ENCODE data around the gene TRPC1.

GRCh38 chr3:142850395-142851023 lies 126.7 kb downstream of the TRPC1 start:
- TF ChIP-seq ZNF391 (tag by site-specific recombination; IDR thresholded peaks at IDR 0.05; ENCODE audit: borderline replicate concordance, low read depth) (no peak), ZNF558 (tag by site-specific recombination; IDR thresholded peaks at IDR 0.05) (no peak), SP2 (tag by site-specific recombination; IDR thresholded peaks at IDR 0.05) (no peak), ZNF132 (tag by site-specific recombination; IDR thresholded peaks at IDR 0.05; ENCODE audit: borderline replicate concordance) (no peak), ZNF274 (IDR thresholded peaks at IDR 0.05; ENCODE audit: low read length) (no peak), ZNF274 (tag by site-specific recombination; IDR thresholded peaks at IDR 0.05; ENCODE audit: borderline replicate concordance) (no peak), ZNF112 (tag by site-specific recombination; IDR thresholded peaks at IDR 0.05) (no peak), ZNF121 (tag by site-specific recombination; IDR thresholded peaks at IDR 0.05) (no peak), ZNF639 (tag by site-specific recombination; IDR thresholded peaks at IDR 0.05) (no peak)
- TF ChIP-seq, protein P1, sequence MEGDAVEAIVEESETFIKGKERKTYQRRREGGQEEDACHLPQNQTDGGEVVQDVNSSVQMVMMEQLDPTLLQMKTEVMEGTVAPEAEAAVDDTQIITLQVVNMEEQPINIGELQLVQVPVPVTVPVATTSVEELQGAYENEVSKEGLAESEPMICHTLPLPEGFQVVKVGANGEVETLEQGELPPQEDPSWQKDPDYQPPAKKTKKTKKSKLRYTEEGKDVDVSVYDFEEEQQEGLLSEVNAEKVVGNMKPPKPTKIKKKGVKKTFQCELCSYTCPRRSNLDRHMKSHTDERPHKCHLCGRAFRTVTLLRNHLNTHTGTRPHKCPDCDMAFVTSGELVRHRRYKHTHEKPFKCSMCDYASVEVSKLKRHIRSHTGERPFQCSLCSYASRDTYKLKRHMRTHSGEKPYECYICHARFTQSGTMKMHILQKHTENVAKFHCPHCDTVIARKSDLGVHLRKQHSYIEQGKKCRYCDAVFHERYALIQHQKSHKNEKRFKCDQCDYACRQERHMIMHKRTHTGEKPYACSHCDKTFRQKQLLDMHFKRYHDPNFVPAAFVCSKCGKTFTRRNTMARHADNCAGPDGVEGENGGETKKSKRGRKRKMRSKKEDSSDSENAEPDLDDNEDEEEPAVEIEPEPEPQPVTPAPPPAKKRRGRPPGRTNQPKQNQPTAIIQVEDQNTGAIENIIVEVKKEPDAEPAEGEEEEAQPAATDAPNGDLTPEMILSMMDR (tag by site-specific recombination; IDR thresholded peaks at IDR 0.05): no peak
